Loucy (cell line): Measurements from ENCODE around the gene RPTOR.

ENCODE experiments used
- CTCF ChIP-seq: fragments of 200-600 bp; sonication (generic); conservative IDR thresholded peaks from 2 replicates; pipeline ENCODE4 v1.5.1; 2014; ENCODE audit warnings: mild to moderate bottlenecking, antibody characterized with exemption, low read length
- EZH2phosphoT487 ChIP-seq: fragments of 200-600 bp; IDR thresholded peaks from 2 replicates; pipeline ENCODE4 v1.6.1; 2018; ENCODE audit warnings: antibody characterized with exemption, mild to moderate bottlenecking, moderate library complexity, borderline replicate concordance

DNA sequence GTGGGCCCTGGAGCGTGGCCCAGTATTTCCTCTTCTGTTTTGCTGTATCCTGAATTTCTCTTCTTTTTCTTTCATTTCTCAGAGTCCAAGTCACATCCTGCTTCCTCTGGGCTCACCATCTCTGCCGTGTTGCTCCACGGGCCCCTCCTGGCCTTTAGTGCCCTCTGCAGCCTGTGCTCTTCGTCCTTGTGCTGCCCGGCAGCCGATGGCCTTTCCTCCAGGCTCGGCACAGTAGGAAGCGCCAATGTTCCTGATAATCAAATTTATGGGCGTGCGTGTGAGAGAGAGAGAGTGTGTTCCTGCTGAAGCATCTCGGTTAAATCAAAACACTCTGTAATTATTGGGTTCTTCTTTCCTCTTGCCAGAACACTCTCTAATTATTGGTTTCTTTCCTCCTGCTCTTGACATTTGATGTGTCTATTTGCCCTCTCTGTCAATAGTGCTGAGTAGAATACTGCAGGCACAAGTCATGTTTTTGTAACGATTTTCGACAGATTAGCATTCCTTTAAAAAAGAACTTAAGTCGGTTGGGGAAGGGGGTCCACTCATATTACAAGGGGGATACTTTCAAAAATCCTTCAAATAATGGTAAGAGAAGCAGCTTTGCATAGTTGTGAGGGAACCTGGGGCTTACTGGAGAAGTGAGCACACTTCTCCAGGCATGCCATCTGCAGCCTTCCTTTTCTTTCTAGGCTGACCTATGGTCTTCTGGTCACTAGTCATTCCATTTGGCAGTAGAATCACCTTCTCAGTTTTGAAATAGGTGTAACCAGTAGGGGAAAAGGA lies 126.6 kb downstream of the RPTOR start:
- TF ChIP-seq CTCF (no peak), EZH2phosphoT487 (no peak)
